Endothelial cell of umbilical vein (primary cell): ENCODE results near the gene DLG1. TPM values are rescaled to one million over a fixed set of nuclear protein-coding genes. Genes with fewer than 3 reads are reported as not detected.

Source experiments
- BruUV-seq: library from RNA; stranded (reverse); fragments of 400-500 nt; replicated peaks from 2 replicates; lab custom pipeline; 2021; lab: Mats Ljungman, UMichigan
- CTCF ChIA-PET: fragments of 300-600, 350-600 bp; sonication (Branson Sonifier 250); formaldehyde crosslinking; loops from one replicate; lab custom pipeline; 2021; ENCODE audit warnings: antibody characterized with exemption, inconsistent platforms; lab: Charles Lee
- POLR2A ChIA-PET: fragments of 300-600, 350-600 bp; sonication (Branson Sonifier 250); formaldehyde crosslinking; loops from one replicate; lab custom pipeline; 2021; ENCODE audit warnings: antibody characterized with exemption, inconsistent platforms; lab: Charles Lee
- DNase-seq: peaks from one replicate; pipeline ENCODE4 v3.0.0-alpha.2; 2011; ENCODE audit warnings: low read depth, low spot score
- FAIRE-seq: peaks from 2 replicates; lab custom pipeline; 2011; peaks lifted over from hg19 to GRCh38; lab: Jason Lieb, UNC
- H2AFZ ChIP-seq: 2 replicates; pipeline ENCODE4 v1.6.0; 2012; ENCODE audit warnings: low read depth, low read length, control low read depth, inconsistent platforms
- H3K27ac ChIP-seq: 2 replicates; pipeline ENCODE4 v1.5.1; 2011; ENCODE audit warnings: low read depth, mild to moderate bottlenecking, control low read depth, low read length, moderate library complexity; ENCODE audit not compliant: insufficient read depth
- H3K27me3 ChIP-seq, 2 experiments: 2 replicates each; pipeline versions ENCODE4 v1.6.0 to v1.6.1; 2011; ENCODE audit warnings: low read length in 2 of 2, mixed read lengths in 1 of 2; ENCODE audit not compliant: control insufficient read depth in 2 of 2, insufficient read depth in 2 of 2
- H3K36me3 ChIP-seq, 2 experiments: 2 replicates in 1 of 2; 3 replicates in 1 of 2; pipeline ENCODE4 v1.5.1; 2011; ENCODE audit warnings: low read length in 2 of 2, mild to moderate bottlenecking in 1 of 2, moderate library complexity in 1 of 2; ENCODE audit not compliant: control insufficient read depth in 2 of 2, insufficient read depth in 2 of 2; ENCODE audit errors: extremely low read depth in 1 of 2
- H3K4me1 ChIP-seq: 3 replicates; pipeline ENCODE4 v1.5.1; 2011; ENCODE audit warnings: mild to moderate bottlenecking, low read length; ENCODE audit not compliant: control insufficient read depth, insufficient read depth; ENCODE audit errors: extremely low read depth
- H3K4me2 ChIP-seq: 2 replicates; pipeline ENCODE4 v1.6.1; 2011; ENCODE audit warnings: low read length, control low read depth, mixed read lengths; ENCODE audit not compliant: insufficient read depth
- H3K4me3 ChIP-seq, 3 experiments: fragments of 200-600 bp in 1 of 3; sonication (generic), shearing (Covaris generic) in 1 of 3; replicated peaks in 1 of 3; 2 replicates each; pipeline ENCODE4 v1.5.1; 2011 to 2016; ENCODE audit warnings: control low read depth in 3 of 3, low read length in 3 of 3, mild to moderate bottlenecking in 2 of 3, inconsistent platforms in 1 of 3, low read depth in 1 of 3, moderate library complexity in 1 of 3; ENCODE audit not compliant: insufficient read depth in 1 of 3
- H3K79me2 ChIP-seq: 2 replicates; pipeline ENCODE4 v1.6.0; 2012; ENCODE audit warnings: low read length, inconsistent platforms; ENCODE audit not compliant: control insufficient read depth, insufficient read depth
- H3K9ac ChIP-seq: replicated peaks from 2 replicates; pipeline ENCODE3; 2011; ENCODE audit warnings: low read length, control low read depth; ENCODE audit not compliant: insufficient read depth; ENCODE audit errors: extremely low read depth
- H3K9me1 ChIP-seq: replicated peaks from 3 replicates; pipeline ENCODE4 v1.6.0; 2011; ENCODE audit warnings: mild to moderate bottlenecking, low read length; ENCODE audit not compliant: control insufficient read depth, insufficient read depth; ENCODE audit errors: extremely low read depth
- H3K9me3 ChIP-seq: replicated peaks from 2 replicates; pipeline ENCODE4 v1.5.1; 2012; ENCODE audit warnings: low read length, inconsistent platforms; ENCODE audit not compliant: control insufficient read depth, insufficient read depth
- H4K20me1 ChIP-seq: replicated peaks from 2 replicates; pipeline ENCODE3; 2011; ENCODE audit warnings: mild to moderate bottlenecking, low read length; ENCODE audit not compliant: control insufficient read depth, insufficient read depth; ENCODE audit errors: extremely low read depth
- CTCF ChIP-seq, 2 donors: IDR thresholded peaks; 1 replicate in 1 of 2; 2 replicates in 1 of 2; pipeline ENCODE4 v1.5.1; 2011; ENCODE audit warnings: low read length in 2 of 2, mild to moderate bottlenecking in 2 of 2, moderate library complexity in 2 of 2, control low read depth in 1 of 2, inconsistent platforms in 1 of 2, low read depth in 1 of 2; ENCODE audit not compliant: insufficient read depth in 1 of 2; ENCODE audit errors: extremely low read depth in 1 of 2
- FOS ChIP-seq: IDR thresholded peaks from 2 replicates; pipeline ENCODE4 v1.6.1; 2011; ENCODE audit warnings: mild to moderate bottlenecking, low read length, moderate library complexity, borderline replicate concordance; ENCODE audit not compliant: insufficient read depth
- GATA2 ChIP-seq: IDR thresholded peaks from 2 replicates; pipeline ENCODE4 v1.7.0; 2011; ENCODE audit warnings: low read depth, mild to moderate bottlenecking, moderate library complexity, mixed read lengths, low read length; ENCODE audit not compliant: insufficient read length, insufficient read depth
- MAX ChIP-seq: IDR thresholded peaks from 2 replicates; pipeline ENCODE4 v1.6.1; 2011; ENCODE audit not compliant: insufficient read depth, insufficient read length
- MYC ChIP-seq: IDR thresholded peaks from one replicate; pipeline ENCODE4 v1.6.1; 2011; ENCODE audit warnings: mild to moderate bottlenecking, low read depth, low read length
- POLR2A ChIP-seq: IDR thresholded peaks from 2 replicates; pipeline ENCODE4 v1.6.1; 2012; ENCODE audit warnings: low read depth, mild to moderate bottlenecking, control low read depth, low read length
- dilution Hi-C: fragments of 300-500 bp; cut with MboI; formaldehyde crosslinking; loops from one replicate; pipeline ENCODE4 v1.15.0; 2019; ENCODE audit warnings: low sequenced_read_pairs; ENCODE audit not compliant: extremely low pct_ligation_motif_present
- intact Hi-C: fragments of 100-400 bp; cut with micrococcal nuclease; formaldehyde crosslinking; loops from one replicate; pipeline ENCODE4 v1.10.0; 2022
- polyA plus RNA-seq, 4 experiments: library from polyadenylated mRNA; depleted of rRNA in 3 of 4; stranded (reverse) in 3 of 4; unstranded in 1 of 4; fragments of >200 nt; gene quantifications; 2 replicates each; pipeline versions ENCODE4 v1.2.1 to v1.2.3, GENCODE V29; 2011 to 2012; ENCODE audit warnings: missing spikeins in 1 of 4
- total RNA-seq: library from RNA; stranded (reverse); gene quantifications from 2 replicates; pipeline ENCODE4 v1.2.3, GENCODE V29; 2021

Gene DLG1
- total and polyA plus RNA-seq, 2 donors (not counting 3 experiments of a cell fraction or from before 2014, with no cell fraction given): 26.5 to 80.1 TPM

- POLR2A ChIA-PET: no interaction called here
Observed at GRCh38 chr3:197285557-197285956, 12.9 kb downstream of the DLG1 start.

More at GRCh38 chr3:197285557-197285956, 12.9 kb downstream of the DLG1 start:
- no peak overlapping the region for H3K27ac ChIP-seq
- H3K27me3 ChIP-seq: no peaks in the 10 kb centered on the region
- FAIRE-seq: no peak
- no peaks in the 10 kb centered on the region for H3K9me3 ChIP-seq
- TF ChIP-seq POLR2A: no peak
- no peak for TF ChIP-seq MYC
- TF ChIP-seq GATA2: no peak
- TF ChIP-seq MAX: no peak
- TF ChIP-seq CTCF (IDR thresholded peaks at IDR 0.05; ENCODE audit: extremely low read depth in 1 of 2, insufficient read depth in 1 of 2, low read depth in 1 of 2, low read length in 2 of 2): no peak
- no peak for TF ChIP-seq FOS
- dilution Hi-C loops (no loop called here), intact Hi-C loops (no loop called here)
- H3K4me3 ChIP-seq: no peak overlapping the region
- DNase-seq: no peak
- H3K4me1 ChIP-seq: no peaks in the 10 kb centered on the region
- no TSS peak for BruUV-seq
- peaks cover 0 to 3% of the 10 kb centered on the region in 2 experiments for H3K36me3 ChIP-seq
- no peak overlapping the region for H3K9ac ChIP-seq
- CTCF ChIA-PET: interaction anchor here (0.9 to 1.5 kb wide), 3 partner anchors 19 to 216 kb away, joined by 3 to 6 read pairs (median 3); no protein-coding TSS in a partner anchor
- no peaks in the 10 kb centered on the region for H3K9me1 ChIP-seq
- H4K20me1 ChIP-seq: no peaks in the 10 kb centered on the region
- H3K79me2 ChIP-seq: peaks cover 80% of the 10 kb centered on the region
- H2AFZ ChIP-seq: no peak overlapping the region
- no peak overlapping the region for H3K4me2 ChIP-seq
